ENCODE data around the gene SMYD1. TPM values are rescaled to one million over a fixed set of nuclear protein-coding genes. Genes with fewer than 3 reads are reported as not detected.

The SMYD1 gene
- total and polyA plus RNA-seq, 2 donors (not counting 3 experiments of a cell fraction or from before 2014, with no cell fraction given) = not detected

GRCh38 chr2:88082781-88083180 is 15.2 kb downstream of the SMYD1 start:
- Histone ChIP-seq H3K4me2 (ENCODE audit: insufficient read depth, low read length) (no peak overlapping the region), H2AFZ (ENCODE audit: low read depth, low read length) (no peak overlapping the region), H3K4me1 (ENCODE audit: control insufficient read depth, extremely low read depth, insufficient read depth, low read length) (no peaks in the 10 kb centered on the region), H3K4me3 (replicated peaks in 1 of 3; ENCODE audit: insufficient read depth in 1 of 3, low read depth in 1 of 3, low read length in 3 of 3) (no peak overlapping the region), H3K9me3 (replicated peaks; ENCODE audit: control insufficient read depth, insufficient read depth, low read length) (no peaks in the 10 kb centered on the region), H3K27me3 (ENCODE audit: control insufficient read depth in 2 of 2, insufficient read depth in 2 of 2, low read length in 2 of 2) (no peaks in the 10 kb centered on the region), H3K79me2 (ENCODE audit: control insufficient read depth, insufficient read depth, low read length) (no peaks in the 10 kb centered on the region), H3K9me1 (replicated peaks; ENCODE audit: control insufficient read depth, extremely low read depth, insufficient read depth, low read length) (no peaks in the 10 kb centered on the region), H3K9ac (replicated peaks; ENCODE audit: extremely low read depth, insufficient read depth, low read length) (no peak overlapping the region), H3K36me3 (ENCODE audit: control insufficient read depth in 2 of 2, extremely low read depth in 1 of 2, insufficient read depth in 2 of 2, low read length in 2 of 2) (no peaks in the 10 kb centered on the region), H4K20me1 (replicated peaks; ENCODE audit: control insufficient read depth, extremely low read depth, insufficient read depth, low read length) (no peaks in the 10 kb centered on the region), H3K27ac (ENCODE audit: insufficient read depth, low read depth, low read length) (no peak overlapping the region)
- CTCF ChIA-PET = interaction anchor here (0.5 to 2.0 kb wide), 2 partner anchors 18 to 22 kb away, joined by 4 to 17 read pairs; no protein-coding TSS in a partner anchor
- FAIRE-seq (no peak), DNase-seq (ENCODE audit: low read depth, low spot score) (no peak)
- no TSS peak for BruUV-seq (replicated peaks)
- POLR2A ChIA-PET = no interaction called here
- intact Hi-C loops (cut with micrococcal nuclease) (no loop called here), dilution Hi-C loops (cut with MboI; ENCODE audit: extremely low pct_ligation_motif_present, low sequenced_read_pairs) (no loop called here)
- TF ChIP-seq MYC (IDR thresholded peaks at IDR 0.05; ENCODE audit: low read depth, low read length) = no peak
- TF ChIP-seq, protein P1, sequence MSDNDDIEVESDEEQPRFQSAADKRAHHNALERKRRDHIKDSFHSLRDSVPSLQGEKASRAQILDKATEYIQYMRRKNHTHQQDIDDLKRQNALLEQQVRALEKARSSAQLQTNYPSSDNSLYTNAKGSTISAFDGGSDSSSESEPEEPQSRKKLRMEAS (IDR thresholded peaks at IDR 0.05; ENCODE audit: insufficient read depth, insufficient read length) = no peak
- TF ChIP-seq, protein P2, sequence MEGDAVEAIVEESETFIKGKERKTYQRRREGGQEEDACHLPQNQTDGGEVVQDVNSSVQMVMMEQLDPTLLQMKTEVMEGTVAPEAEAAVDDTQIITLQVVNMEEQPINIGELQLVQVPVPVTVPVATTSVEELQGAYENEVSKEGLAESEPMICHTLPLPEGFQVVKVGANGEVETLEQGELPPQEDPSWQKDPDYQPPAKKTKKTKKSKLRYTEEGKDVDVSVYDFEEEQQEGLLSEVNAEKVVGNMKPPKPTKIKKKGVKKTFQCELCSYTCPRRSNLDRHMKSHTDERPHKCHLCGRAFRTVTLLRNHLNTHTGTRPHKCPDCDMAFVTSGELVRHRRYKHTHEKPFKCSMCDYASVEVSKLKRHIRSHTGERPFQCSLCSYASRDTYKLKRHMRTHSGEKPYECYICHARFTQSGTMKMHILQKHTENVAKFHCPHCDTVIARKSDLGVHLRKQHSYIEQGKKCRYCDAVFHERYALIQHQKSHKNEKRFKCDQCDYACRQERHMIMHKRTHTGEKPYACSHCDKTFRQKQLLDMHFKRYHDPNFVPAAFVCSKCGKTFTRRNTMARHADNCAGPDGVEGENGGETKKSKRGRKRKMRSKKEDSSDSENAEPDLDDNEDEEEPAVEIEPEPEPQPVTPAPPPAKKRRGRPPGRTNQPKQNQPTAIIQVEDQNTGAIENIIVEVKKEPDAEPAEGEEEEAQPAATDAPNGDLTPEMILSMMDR (IDR thresholded peaks at IDR 0.05; ENCODE audit: extremely low read depth in 1 of 2, insufficient read depth in 1 of 2, low read depth in 1 of 2, low read length in 2 of 2) = no peak

- POLR2A ChIA-PET = no interaction called here
- FAIRE-seq (no peak), DNase-seq (ENCODE audit: low read depth, low spot score) (no peak)
- no peaks in the 10 kb centered on the region for H3K9me1 ChIP-seq (replicated peaks; ENCODE audit: control insufficient read depth, extremely low read depth, insufficient read depth, low read length)
- TF ChIP-seq FOS (IDR thresholded peaks at IDR 0.05; ENCODE audit: borderline replicate concordance, insufficient read depth, low read length) (no peak), POLR2AphosphoS5 (IDR thresholded peaks at IDR 0.05; ENCODE audit: insufficient read depth, low read depth, low read length) (no peak)
- TF ChIP-seq, protein P1 (IDR thresholded peaks at IDR 0.05; ENCODE audit: insufficient read depth, insufficient read length) = no peak
- dilution Hi-C loops (cut with MboI; ENCODE audit: extremely low pct_ligation_motif_present, low sequenced_read_pairs) = no loop called here
- no peak overlapping the region for H3K4me2 ChIP-seq (ENCODE audit: insufficient read depth, low read length)
- no peak overlapping the region for H3K4me3 ChIP-seq (replicated peaks in 1 of 3; ENCODE audit: insufficient read depth in 1 of 3, low read depth in 1 of 3, low read length in 3 of 3)
- CTCF ChIA-PET = interaction anchor here (1.6 kb wide), 1 partner anchor 25 kb away, joined by 5 read pairs; no protein-coding TSS in a partner anchor
- no peaks in the 10 kb centered on the region for H3K79me2 ChIP-seq (ENCODE audit: control insufficient read depth, insufficient read depth, low read length)
- intact Hi-C loops (cut with micrococcal nuclease) = no loop called here
- H3K4me1 ChIP-seq (ENCODE audit: control insufficient read depth, extremely low read depth, insufficient read depth, low read length) = no peaks in the 10 kb centered on the region
- no peaks in the 10 kb centered on the region for H3K36me3 ChIP-seq (ENCODE audit: control insufficient read depth in 2 of 2, extremely low read depth in 1 of 2, insufficient read depth in 2 of 2, low read length in 2 of 2)
- no peaks in the 10 kb centered on the region for H3K9me3 ChIP-seq (replicated peaks; ENCODE audit: control insufficient read depth, insufficient read depth, low read length)
- no peak overlapping the region for H3K9ac ChIP-seq (replicated peaks; ENCODE audit: extremely low read depth, insufficient read depth, low read length)
- no peaks in the 10 kb centered on the region for H4K20me1 ChIP-seq (replicated peaks; ENCODE audit: control insufficient read depth, extremely low read depth, insufficient read depth, low read length)
- H3K27me3 ChIP-seq (ENCODE audit: control insufficient read depth in 2 of 2, insufficient read depth in 2 of 2, low read length in 2 of 2) = no peaks in the 10 kb centered on the region
- no peak overlapping the region for H3K27ac ChIP-seq (ENCODE audit: insufficient read depth, low read depth, low read length)
- no TSS peak for BruUV-seq (replicated peaks)
- H2AFZ ChIP-seq (ENCODE audit: low read depth, low read length) = no peak overlapping the region
Measured at GRCh38 chr2:88085099-88085498, 17.5 kb downstream of the SMYD1 start.
